Neural crest cell (in vitro differentiated cells): ENCODE results near the gene HLA-DRB1. TPM values are rescaled to one million over a fixed set of nuclear protein-coding genes. Genes with fewer than 3 reads are reported as not detected.

Experiments used
- DNase-seq: peaks from one replicate; pipeline ENCODE4 v3.0.0; 2021; ENCODE audit warnings: low read depth, mixed read lengths, low spot score
- H3K27ac Mint-ChIP-seq: one replicate; pipeline ENCODE4 v1.8.0; 2021; ENCODE audit warnings: mild to moderate bottlenecking, mixed read lengths; ENCODE audit not compliant: unreplicated experiment
- H3K27me3 Mint-ChIP-seq: 2 replicates; pipeline ENCODE4 v1.8.0; 2021; ENCODE audit warnings: low read depth, mild to moderate bottlenecking, mixed read lengths
- H3K36me3 Mint-ChIP-seq: 2 replicates; pipeline ENCODE4 v1.8.0; 2021; ENCODE audit warnings: low read depth, mild to moderate bottlenecking, mixed read lengths
- H3K4me1 Mint-ChIP-seq: 2 replicates; pipeline ENCODE4 v1.8.0; 2021; ENCODE audit warnings: mixed read lengths
- H3K4me3 Mint-ChIP-seq: one replicate; pipeline ENCODE4 v1.8.0; 2021; ENCODE audit warnings: mild to moderate bottlenecking, mixed read lengths
- H3K9me3 Mint-ChIP-seq: 2 replicates; pipeline ENCODE4 v1.8.0; 2021; ENCODE audit warnings: mixed read lengths
- total RNA-seq: library from RNA; stranded (reverse); gene quantifications from 2 replicates; pipeline ENCODE4 v1.2.1, GENCODE V29; 2021
- TF ChIP-seq, protein P1 (sequence below): fragments of 200-600 bp; sonication (generic); conservative IDR thresholded peaks from 2 replicates; pipeline ENCODE4 v1.5.0; 2021; ENCODE audit warnings: antibody characterized with exemption, mild to moderate bottlenecking

HLA-DRB1 gene
- total RNA-seq, 1 donor from 2014 or later, result 0.84 TPM

DNA sequence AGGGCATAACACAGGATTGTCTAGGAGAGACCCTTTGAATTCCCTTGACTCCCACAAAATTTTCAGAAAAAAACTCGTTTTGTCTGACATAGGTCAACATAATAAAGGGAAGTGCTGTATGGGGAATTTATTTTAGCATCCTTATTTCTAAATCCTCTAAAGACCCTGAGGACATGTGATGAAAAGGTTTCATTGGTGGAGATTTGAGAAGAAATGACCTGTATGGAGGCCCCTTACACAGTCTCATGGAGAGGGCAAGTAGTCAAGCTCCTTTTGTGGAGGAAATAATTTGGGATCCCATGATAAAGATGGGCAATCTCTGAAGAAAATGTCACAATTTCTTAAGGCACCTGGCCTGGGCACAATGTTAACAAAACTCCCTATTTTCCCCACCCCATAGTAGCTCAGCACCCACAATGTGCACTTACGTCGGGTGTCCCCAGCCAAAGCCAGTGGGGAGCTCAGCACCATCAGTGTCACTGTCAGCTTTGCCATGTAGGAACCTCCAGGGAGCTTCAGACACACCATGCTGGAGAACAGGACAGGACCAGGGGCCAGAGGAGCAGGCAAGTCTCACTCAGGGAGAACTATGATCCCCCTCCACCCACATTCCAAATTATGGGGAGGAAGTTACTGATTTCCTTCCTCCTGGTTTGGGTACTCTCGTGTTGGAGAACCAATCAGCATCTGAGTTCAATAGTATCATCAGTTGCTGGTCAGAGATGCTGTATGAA is 59.8 kb downstream of the HLA-DRB1 start, which contains the start of gene HLA-DRB5:
HLA-DRB5 (minus strand) TSS at position 591 of the 734 bp plus-strand sequence; CDS start at position 528, 63 bp downstream.
- Mint-ChIP-seq H3K9me3 (no peaks in the 10 kb centered on the region), H3K4me1 (no peaks in the 10 kb centered on the region), H3K4me3 (no peak within 1 kb of the TSS), H3K36me3 (no peaks in the 10 kb centered on the region), H3K27me3 (peaks cover 29% of the 10 kb centered on the region), H3K27ac (no peak within 1 kb of the TSS)
- TF ChIP-seq, protein P1, sequence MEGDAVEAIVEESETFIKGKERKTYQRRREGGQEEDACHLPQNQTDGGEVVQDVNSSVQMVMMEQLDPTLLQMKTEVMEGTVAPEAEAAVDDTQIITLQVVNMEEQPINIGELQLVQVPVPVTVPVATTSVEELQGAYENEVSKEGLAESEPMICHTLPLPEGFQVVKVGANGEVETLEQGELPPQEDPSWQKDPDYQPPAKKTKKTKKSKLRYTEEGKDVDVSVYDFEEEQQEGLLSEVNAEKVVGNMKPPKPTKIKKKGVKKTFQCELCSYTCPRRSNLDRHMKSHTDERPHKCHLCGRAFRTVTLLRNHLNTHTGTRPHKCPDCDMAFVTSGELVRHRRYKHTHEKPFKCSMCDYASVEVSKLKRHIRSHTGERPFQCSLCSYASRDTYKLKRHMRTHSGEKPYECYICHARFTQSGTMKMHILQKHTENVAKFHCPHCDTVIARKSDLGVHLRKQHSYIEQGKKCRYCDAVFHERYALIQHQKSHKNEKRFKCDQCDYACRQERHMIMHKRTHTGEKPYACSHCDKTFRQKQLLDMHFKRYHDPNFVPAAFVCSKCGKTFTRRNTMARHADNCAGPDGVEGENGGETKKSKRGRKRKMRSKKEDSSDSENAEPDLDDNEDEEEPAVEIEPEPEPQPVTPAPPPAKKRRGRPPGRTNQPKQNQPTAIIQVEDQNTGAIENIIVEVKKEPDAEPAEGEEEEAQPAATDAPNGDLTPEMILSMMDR, result no peak
- no peak for DNase-seq

Other genes with a start within 250 kb of the HLA-DRB1 start
- gene TSBP1, start 217.9 kb downstream of the HLA-DRB1 start, total RNA-seq, result not detected in 2 replicates
- gene BTNL2, start 182.7 kb downstream of the HLA-DRB1 start, total RNA-seq, result not detected in 2 replicates
- 0.28 TPM in 1 of 2 replicates, not detected in the other for gene HLA-DRA, start 150.0 kb downstream of the HLA-DRB1 start, total RNA-seq
- not detected in 2 replicates for gene HLA-DRB5, start 59.6 kb downstream of the HLA-DRB1 start, total RNA-seq
- not detected in 2 replicates for gene HLA-DQA1, start 47.6 kb upstream of the HLA-DRB1 start, total RNA-seq
- 0.18 and 0.23 TPM in 2 replicates for gene HLA-DQB1, start 76.8 kb upstream of the HLA-DRB1 start, total RNA-seq
- gene HLA-DQA2, start 151.5 kb upstream of the HLA-DRB1 start, total RNA-seq, result not detected in 2 replicates
- gene HLA-DQB2, start 173.7 kb upstream of the HLA-DRB1 start, total RNA-seq, result not detected in 2 replicates
- 0.28 TPM in 1 of 2 replicates, not detected in the other for gene HLA-DOB, start 227.2 kb upstream of the HLA-DRB1 start, total RNA-seq
- 18.0 and 18.2 TPM in 2 replicates for gene TAP2, start 248.9 kb upstream of the HLA-DRB1 start, total RNA-seq